ENCODE measurements around the gene MCRIP2. TPM values are rescaled to one million over a fixed set of nuclear protein-coding genes. Genes with fewer than 3 reads are reported as not detected.

MCRIP2 gene
- total RNA-seq, 1 experiment from 2014 or later, result 69.6 TPM

DNA sequence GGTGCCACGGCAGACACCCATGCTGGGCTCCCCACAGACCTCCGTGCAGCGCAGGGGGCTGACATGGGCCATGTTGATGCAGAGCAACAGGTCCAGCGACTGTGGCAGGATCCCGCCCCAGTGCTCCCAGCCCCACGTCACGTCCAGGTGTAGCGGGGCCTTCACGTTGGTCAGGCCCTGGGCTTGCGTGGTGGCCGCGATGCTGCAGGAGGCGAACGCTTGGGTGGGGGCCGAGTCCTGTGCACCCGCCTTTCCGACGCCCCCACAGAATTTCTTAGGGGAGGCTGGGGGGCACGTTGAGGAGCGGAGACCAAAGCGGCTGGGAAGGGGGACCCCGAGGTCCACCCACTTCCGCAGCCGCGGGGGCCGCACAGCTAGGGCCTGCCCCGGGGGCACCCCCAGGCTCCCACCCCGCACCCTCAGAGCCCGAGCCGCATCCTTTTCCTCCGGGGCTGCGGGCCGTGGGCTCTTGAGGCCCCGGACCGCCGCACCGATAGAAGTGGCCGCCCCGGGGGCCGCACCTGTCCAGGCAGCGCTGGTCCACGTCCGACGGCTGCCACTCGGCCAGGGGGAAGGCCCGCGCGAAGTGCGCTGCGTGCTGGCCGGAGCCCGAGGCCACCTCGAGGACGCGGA is 5.9 kb upstream of the MCRIP2 start:
- no TSS peak for BruUV-seq (replicated peaks)
- no peaks in the 10 kb centered on the region for H3K27me3 ChIP-seq (ENCODE audit: insufficient read depth, low read depth)
- H3F3A ChIP-seq (ENCODE audit: insufficient read depth, low read depth), result peaks cover 16% of the 10 kb centered on the region
- H3K9me3 ChIP-seq (ENCODE audit: insufficient read depth, low read depth), result no peaks in the 10 kb centered on the region
- intact Hi-C loops (cut with micrococcal nuclease; ENCODE audit: unreplicated experiment), result loop anchor here (2.0 kb wide), 1 partner anchor 43 kb away; no protein-coding TSS in a partner anchor
- TF ChIP-seq EZH2 (IDR thresholded peaks at IDR 0.05; ENCODE audit: low read depth) (no peak), CTCF (conservative IDR thresholded peaks at IDR 0.05) (no peak)
- H3K79me2 ChIP-seq (ENCODE audit: low read depth), result peaks cover 19% of the 10 kb centered on the region
- ChIA-PET POLR2A (ENCODE audit: unreplicated experiment) (interaction anchor here (0.6 to 0.7 kb wide), 5 partner anchors 85 to 413 kb away, joined by 3 to 9 read pairs (median 4); no protein-coding TSS in a partner anchor), CTCF (no interaction called here)
- H2AFZ ChIP-seq, result peak overlapping the region; percentile 90
- H4K20me1 ChIP-seq (ENCODE audit: insufficient read depth), result no peaks in the 10 kb centered on the region
- DNase-seq, result no peak
- no peaks in the 10 kb centered on the region for H3K9me2 ChIP-seq (ENCODE audit: insufficient read depth)
- peak overlapping the region; percentile 90 for H3K4me2 ChIP-seq
- H3K36me3 ChIP-seq (ENCODE audit: low read depth), result no peaks in the 10 kb centered on the region
- H3K4me3 ChIP-seq, result peak overlapping the region; percentile 80
- peak overlapping the region; percentile 80; the same call in 1 of the 2 replicates for H3K27ac ChIP-seq
- peaks cover 17% of the 10 kb centered on the region; the same call in 1 of the 2 replicates for H3K4me1 ChIP-seq (replicated peaks; ENCODE audit: insufficient read depth)

GRCh38 chr16:636206-637080 is 5.2 kb upstream of the MCRIP2 start, which contains the start of gene METTL26:
Gene METTL26, minus strand, starts transcription at chr16:636305. Its CDS starts 15 bp downstream, at chr16:636290.
- no TSS peak for BruUV-seq (replicated peaks)
- Histone ChIP-seq H3K27ac (peak within 1 kb of the TSS; percentile 80), H3K4me2 (peak within 1 kb of the TSS; percentile 90), H3K9me2 (ENCODE audit: insufficient read depth) (no peaks in the 10 kb centered on the region), H3F3A (ENCODE audit: insufficient read depth, low read depth) (peaks cover 16% of the 10 kb centered on the region), H3K27me3 (ENCODE audit: insufficient read depth, low read depth) (no peaks in the 10 kb centered on the region), H3K36me3 (ENCODE audit: low read depth) (no peaks in the 10 kb centered on the region), H2AFZ (peak within 1 kb of the TSS; percentile 91), H3K4me1 (replicated peaks; ENCODE audit: insufficient read depth) (peaks cover 11% of the 10 kb centered on the region; the same call in 1 of the 2 replicates), H4K20me1 (ENCODE audit: insufficient read depth) (no peaks in the 10 kb centered on the region), H3K4me3 (peak within 1 kb of the TSS; percentile 80), H3K79me2 (ENCODE audit: low read depth) (peaks cover 19% of the 10 kb centered on the region), H3K9me3 (ENCODE audit: insufficient read depth, low read depth) (no peaks in the 10 kb centered on the region)
- TF ChIP-seq CTCF (conservative IDR thresholded peaks at IDR 0.05) (no peak), EZH2 (IDR thresholded peaks at IDR 0.05; ENCODE audit: low read depth) (no peak)
- intact Hi-C loops (cut with micrococcal nuclease; ENCODE audit: unreplicated experiment), result loop anchor here (2.0 kb wide), 1 partner anchor 44 kb away; no protein-coding TSS in a partner anchor
- peak; percentile 85 to 94 for DNase-seq
- ChIA-PET POLR2A (ENCODE audit: unreplicated experiment) (interaction anchor here (0.6 to 0.7 kb wide), 9 partner anchors 84 to 1519 kb away, joined by 3 to 17 read pairs (median 6); partner anchors contain the start of gene TRAF7), CTCF (interaction anchor here (0.9 kb wide), 1 partner anchor 43 kb away, joined by 4 read pairs; no protein-coding TSS in a partner anchor)
